ENCODE data around the gene MARF1.
"Not testable (repeated sequence)": the region's sequence is repeated elsewhere in the genome, so short reads cannot be mapped to it uniquely, and the experiment has no call there.

Gene MARF1

GRCh38 chr16:15654591-15654990 is 11.6 kb upstream of the MARF1 start:
- in situ Hi-C loops (cut with MboI; ENCODE audit: low sequenced_read_pairs): no loop called here

DNA sequence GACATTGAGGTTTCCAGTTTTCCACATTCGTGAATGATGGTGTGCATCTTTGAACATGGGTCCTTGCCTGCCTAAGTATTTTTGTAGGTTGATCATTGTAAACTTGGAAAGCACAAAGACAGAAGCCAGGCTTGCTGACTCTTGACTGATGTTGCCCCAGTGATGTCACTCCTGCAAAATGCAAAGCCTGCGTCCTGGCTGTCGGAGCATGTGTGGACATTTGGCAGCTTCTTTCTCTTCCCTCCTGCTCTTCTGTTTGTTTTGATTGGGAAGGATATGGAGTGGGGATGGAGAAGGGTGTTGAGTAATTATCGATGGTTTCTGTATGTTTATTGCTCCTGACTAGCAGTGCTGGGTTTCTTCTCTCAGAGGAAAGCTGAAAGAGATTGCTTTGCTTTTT is 10.3 kb upstream of the MARF1 start:
- in situ Hi-C loops (cut with MboI; ENCODE audit: low sequenced_read_pairs): no loop called here

DNA sequence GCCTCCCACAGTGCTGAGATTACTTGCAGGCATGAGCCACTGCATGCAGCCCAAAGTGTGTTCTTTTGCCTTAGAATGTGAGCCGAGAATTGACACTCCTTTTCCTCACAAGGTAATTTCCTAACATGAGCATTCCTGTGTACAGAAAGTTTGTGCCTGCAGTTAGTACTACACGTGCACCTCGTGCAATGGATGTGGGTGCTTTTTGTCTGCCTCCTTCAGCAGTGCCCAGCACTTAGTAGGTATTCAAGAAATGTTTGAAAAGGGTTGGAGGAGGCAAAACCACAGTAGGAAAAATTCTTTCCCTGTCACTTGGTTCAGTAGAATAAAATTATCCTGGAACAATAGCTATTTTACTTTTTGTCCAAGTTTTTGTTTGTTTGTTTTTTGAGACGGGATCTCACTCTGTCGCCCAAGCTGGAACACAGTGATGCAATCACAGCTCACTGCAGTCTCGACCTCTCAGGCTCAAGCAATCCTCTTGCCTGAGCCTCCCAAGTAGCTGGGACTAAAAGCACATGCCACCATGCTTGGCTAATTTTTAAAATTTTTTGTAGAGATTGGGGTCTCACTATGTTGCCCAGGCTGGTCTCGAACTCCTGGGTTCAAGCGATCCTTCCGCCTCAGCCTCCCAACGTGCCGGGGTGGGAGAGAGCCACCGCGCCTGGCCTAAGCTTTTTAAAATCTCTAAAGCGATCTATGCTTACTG is 9.5 kb upstream of the MARF1 start:
- in situ Hi-C loops (cut with MboI; ENCODE audit: low sequenced_read_pairs): no loop called here

DNA sequence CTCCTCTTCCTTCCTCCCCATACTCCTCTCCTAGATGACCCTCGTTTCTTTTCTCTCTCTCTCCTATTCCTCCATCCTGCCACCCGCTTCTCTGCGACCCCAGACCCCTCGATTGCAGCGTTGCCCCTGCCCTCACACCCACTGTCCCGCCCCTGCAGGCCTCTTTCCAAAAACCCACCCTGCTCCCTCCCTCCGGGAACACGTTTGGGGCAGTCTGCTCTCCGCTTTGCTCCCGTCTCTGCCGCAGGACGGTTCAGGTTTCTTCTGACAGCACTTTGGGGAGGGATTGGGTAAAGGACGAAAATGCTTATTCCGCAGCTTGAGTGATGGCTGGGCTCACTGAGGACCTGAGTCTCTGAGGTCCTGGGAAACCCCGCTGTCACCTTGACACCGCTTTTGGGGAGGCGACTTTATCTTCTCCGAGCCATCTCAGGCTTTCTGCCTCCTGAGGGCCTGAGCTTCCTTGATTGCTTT is 7.8 kb upstream of the MARF1 start:
- in situ Hi-C loops (cut with MboI; ENCODE audit: low sequenced_read_pairs): no loop called here

GRCh38 chr16:15650019-15650697 is 7.2 kb upstream of the MARF1 start, which contains the start of gene NDE1:
Gene NDE1, plus strand, starts transcription at chr16:15650245. Its CDS starts 14,534 bp downstream, at chr16:15664779.
- in situ Hi-C loops (cut with MboI; ENCODE audit: low sequenced_read_pairs): no loop called here

DNA sequence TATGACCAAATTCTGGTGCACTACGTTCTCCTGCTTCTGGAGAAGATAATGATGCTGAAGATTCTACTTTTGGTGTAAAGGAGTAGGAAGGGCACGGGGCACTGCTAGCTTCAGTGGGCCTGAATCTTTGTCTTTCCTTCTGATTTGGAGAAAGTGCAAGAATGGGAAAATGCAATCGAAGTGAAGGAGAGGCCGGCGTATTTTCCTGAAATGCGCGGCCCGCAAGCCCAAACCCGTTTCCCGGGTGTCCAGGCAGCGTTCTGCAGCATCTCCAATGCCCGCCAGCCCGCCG is 6.7 kb upstream of the MARF1 start:
- in situ Hi-C loops (cut with MboI; ENCODE audit: low sequenced_read_pairs): no loop called here

- in situ Hi-C loops (cut with MboI; ENCODE audit: low sequenced_read_pairs): not testable (repeated sequence)
Observed at GRCh38 chr16:15649311-15649710, 6.4 kb upstream of the MARF1 start.

DNA sequence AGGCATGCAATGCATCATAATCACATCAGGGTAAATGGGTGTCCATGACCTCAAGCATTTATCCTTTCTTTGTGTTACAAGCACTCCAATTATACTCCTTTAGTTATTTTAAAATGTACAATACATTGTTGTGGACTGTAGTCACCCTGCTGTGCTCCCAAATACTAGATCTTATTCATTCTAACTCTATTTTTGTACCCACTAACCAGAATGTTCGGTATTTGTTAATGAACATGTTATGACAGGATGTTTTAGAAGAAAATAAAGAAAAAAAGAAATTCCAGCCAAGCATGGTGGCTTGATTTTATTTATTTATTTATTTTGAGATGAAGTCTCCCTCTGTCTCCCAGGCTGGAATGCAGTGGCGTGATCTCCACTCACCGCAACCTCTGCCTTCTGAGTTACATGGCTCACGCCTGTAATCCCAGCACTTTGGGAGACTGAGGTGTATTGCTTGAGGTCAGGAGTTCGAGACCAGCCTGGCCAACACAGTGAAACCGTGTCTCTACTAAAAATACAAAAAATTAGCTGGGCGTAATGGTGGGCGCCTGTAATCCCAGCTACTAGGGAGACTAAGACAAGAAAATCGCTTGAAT is 5.3 kb upstream of the MARF1 start:
- in situ Hi-C loops (cut with MboI; ENCODE audit: low sequenced_read_pairs): no loop called here

DNA sequence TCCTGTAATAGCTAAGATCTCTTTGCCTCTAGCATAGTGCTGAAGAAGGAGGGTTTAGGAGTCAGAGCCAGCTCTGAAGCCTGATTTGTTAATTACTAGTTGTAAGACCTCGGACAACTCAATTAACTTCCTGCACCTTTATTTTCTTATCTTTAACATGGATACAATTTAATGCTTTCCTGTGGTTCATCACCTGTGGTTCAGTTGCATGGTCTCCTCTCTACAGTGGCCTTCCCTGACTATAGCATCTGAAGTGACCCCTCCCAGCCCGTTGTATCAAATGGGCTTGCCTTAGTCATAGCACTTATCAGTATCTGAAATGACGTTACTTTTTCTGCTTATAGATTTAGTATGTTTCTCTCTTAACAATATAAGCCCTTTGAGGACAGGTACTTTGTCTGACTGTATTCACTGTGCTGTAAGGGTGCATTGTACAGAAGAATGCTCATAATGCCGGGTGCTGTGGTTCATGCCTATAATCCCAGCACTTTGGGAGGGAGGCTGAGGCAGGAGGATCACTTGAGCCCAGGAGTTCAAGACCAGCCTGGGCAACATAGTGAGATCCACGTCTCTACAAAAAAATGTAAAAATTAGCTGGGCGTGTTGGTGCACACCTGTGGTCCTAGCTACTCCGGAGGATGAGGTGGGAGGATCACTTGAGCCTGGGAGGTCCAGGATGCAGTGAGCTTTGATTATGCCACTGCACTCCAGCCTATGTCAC is 4.5 kb upstream of the MARF1 start:
- in situ Hi-C loops (cut with MboI; ENCODE audit: low sequenced_read_pairs): no loop called here

DNA sequence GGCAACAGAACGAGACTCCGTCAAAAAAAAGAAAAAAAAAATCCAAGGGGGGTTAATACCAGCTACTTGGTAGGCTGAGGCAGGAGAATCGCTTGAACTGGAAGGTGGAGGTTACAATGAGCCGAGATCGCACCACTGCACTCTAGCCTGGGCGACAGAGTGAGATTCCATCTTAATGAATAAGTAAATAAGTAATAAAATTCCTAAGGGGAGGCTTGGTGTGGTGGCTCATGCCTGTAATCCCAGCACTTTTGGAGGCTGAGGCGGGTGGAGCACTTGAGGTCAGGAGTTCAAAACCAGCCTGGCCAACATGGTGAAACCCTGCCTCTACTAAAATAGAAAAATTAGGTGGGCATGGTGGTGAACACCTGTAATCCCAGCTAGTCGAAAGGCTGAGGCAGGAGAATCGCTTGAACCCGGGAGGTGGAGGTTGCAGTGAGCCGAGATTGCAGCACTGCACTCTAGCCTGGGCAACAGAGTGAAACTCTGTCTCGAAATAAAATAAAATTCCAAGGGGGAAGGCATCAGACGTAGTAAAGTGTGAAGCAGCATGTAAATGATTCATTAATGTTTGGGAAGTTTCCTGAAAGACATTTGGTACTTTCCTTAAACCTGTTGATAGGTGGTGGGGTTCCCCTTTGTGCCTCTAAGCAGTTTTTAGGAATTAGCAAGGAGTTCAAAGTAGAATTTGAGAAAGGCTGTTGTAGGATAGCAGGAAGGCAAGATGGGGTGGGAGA is 3.8 kb upstream of the MARF1 start:
- in situ Hi-C loops (cut with MboI; ENCODE audit: low sequenced_read_pairs): not testable (repeated sequence)

GRCh38 chr16:15644962-15645465 is 2.1 kb upstream of the MARF1 start:
- in situ Hi-C loops (cut with MboI; ENCODE audit: low sequenced_read_pairs): not testable (repeated sequence)

DNA sequence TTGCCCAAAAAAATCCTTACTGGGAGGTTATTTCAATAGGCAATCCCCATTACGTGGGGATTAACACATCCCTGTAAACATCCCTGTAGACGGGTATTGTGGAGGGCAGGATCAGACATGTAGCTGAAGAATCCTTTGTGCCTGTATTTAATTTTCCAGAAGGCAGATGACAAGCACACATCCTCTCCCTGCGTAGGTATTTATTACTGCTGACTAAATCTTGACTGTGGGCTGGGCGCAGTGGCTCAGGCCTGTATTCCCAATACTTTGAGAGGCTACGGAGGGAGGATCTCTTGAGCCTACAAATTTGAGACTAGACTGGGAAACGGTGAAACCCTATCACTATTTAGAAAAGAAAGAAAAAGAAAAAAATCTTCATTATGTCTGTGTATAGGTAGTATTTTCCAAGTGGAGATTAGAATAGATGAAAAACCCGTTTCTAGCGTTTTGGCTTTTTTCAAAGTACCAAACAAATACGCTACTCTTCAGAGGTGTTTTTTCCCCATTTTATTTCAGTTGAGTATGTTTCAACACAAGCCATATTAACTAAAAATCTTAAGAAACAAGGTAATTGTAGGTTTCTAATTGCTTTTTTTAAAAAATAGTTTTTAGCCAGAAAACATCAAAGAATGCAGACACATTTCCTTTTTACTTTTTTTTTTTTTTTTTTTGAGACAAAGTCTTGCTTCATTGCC is 1.5 kb upstream of the MARF1 start:
- in situ Hi-C loops (cut with MboI; ENCODE audit: low sequenced_read_pairs): no loop called here

DNA sequence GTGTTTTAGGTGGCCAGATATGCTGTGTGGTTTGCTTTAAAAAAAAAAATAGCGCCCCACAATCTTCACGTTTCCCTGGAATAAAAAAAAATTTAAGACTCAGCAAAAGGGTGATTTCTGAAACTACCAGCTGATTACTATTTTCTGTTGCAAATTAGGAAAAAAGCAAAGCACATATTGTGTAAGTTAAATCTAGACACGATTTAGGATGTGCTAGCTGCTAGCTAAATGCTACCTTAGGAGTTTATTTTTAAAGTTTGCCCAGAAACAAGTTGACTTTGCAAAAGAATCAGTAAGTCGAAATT is 944 bp upstream of the MARF1 start:
- in situ Hi-C loops (cut with MboI; ENCODE audit: low sequenced_read_pairs): no loop called here

GRCh38 chr16:15642557-15643047 is 352 bp downstream of the MARF1 start:
- in situ Hi-C loops (cut with MboI; ENCODE audit: low sequenced_read_pairs): no loop called here

DNA sequence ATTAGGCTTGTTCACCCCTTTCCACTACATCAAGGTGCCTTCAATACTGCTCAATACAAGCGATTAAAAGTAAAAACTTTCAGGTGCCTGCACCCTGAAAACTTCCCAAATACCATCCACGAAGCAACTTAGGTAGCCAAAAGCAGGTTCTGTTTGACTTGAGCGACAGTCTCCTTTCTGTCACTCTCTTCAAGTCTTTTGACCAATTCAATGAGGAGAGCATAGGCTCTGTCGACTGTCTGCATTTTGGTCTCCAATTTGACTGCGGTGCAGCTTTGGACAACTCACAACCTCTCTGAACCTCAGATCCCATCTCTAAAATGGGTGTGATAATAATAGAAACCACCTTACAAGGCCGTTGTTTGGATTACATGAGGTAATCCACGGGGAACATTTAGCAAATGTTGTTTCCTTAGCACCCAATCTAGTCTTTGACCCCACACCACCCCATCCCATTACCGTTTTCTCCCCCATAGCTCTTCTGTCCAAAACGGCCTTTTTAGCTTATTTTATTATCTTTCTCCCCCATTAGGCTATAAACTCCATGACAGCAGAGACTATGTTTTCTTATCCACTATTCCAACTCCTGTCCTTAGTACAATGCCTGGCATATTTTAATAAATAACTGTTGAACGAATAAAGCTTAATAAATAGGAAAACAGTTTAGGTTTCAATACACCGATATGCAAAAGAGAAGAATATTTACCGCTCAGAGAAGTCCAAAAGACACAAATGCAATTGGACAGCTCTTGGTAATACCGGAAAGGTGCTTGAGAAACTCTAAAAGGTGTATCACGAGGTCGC is 999 bp downstream of the MARF1 start:
- in situ Hi-C loops (cut with MboI; ENCODE audit: low sequenced_read_pairs): no loop called here

GRCh38 chr16:15640966-15641365 is 2.0 kb downstream of the MARF1 start:
- in situ Hi-C loops (cut with MboI; ENCODE audit: low sequenced_read_pairs): no loop called here

GRCh38 chr16:15639061-15639568 is 3.8 kb downstream of the MARF1 start:
- in situ Hi-C loops (cut with MboI; ENCODE audit: low sequenced_read_pairs): no loop called here

- in situ Hi-C loops (cut with MboI; ENCODE audit: low sequenced_read_pairs): no loop called here
Observed at GRCh38 chr16:15636392-15636873, 6.5 kb downstream of the MARF1 start.

DNA sequence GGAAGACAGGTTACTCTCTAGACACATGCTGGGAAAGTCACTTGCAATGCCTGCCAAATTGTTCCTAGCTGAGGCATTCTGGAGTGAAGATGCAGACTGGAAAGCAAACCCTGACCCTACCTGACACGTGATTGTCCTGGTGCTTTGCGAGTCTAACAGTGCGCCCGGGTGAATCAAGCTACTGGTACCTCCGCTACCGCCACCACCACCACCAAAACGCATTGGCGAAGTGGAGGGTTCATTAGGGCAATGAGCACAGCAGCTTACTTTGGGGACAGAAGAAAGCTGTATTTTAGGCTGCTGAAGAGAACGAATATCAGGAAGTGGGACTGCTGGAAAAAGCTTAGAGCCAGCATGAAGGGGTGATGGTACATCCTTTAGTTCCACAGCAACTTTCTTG is 7.0 kb downstream of the MARF1 start:
- in situ Hi-C loops (cut with MboI; ENCODE audit: low sequenced_read_pairs): no loop called here
